GM19463 (cell line): ENCODE data around the gene MCF2L.

Experiments used
- ATAC-seq: cut with Tn5 transposase; IDR thresholded peaks from one replicate; pipeline ENCODE4 v1.9.1; 2021; ENCODE audit warnings: mild to moderate bottlenecking, moderate library complexity; ENCODE audit not compliant: unreplicated experiment

The MCF2L gene

DNA sequence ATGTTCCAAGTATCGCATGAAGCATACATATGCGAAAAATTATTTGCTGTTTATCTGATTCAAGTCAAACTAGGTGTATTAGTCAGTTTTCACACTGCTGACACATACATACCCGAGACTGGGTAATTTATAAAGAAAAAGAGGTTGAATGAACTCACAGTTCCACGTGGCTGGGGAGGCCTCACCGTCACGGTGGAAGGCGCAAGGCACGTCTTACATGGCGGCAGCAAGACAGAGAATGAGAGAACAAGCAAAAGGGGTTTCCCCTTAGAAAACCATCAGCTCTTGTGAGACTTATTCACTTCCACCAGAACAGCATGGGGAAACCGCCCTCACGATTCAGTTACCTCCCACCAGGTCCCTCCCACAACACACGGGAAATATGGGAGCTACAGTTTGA, 176.5 kb downstream of the MCF2L start:
- no peak for ATAC-seq

DNA sequence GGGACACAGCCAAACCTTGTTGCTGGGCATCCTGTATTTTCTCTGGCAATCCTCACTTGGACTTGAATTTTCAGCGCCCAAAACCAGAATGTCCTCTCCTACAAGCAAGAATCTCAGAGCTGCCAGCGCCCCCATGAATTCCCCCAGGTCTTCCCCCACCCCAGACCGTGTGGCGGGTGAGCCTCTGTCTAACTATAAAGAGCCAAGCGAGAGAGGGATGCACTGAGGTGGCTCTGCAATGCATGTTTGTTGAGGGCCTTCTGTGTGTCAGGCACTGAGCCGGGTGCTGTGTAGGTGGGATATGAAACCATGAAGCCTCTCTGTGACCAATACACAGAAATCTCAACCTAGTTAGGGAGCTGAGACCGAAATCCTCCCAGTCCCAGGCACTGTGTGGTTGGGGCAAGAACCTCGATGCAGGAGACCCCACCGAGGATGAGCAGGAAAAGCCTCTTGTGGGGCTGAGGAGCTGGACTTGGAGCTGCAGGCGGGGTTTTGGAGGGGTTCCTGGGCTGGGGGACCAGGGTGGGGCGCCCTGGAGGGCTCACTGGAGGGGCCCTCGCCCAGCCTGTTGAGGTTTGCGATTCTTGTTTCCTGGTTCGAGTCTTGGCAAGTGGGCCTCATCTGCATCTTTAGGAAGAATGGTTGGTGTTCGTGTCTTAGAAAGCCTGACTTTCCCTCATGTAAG, 177.0 kb downstream of the MCF2L start:
- no peak for ATAC-seq

DNA sequence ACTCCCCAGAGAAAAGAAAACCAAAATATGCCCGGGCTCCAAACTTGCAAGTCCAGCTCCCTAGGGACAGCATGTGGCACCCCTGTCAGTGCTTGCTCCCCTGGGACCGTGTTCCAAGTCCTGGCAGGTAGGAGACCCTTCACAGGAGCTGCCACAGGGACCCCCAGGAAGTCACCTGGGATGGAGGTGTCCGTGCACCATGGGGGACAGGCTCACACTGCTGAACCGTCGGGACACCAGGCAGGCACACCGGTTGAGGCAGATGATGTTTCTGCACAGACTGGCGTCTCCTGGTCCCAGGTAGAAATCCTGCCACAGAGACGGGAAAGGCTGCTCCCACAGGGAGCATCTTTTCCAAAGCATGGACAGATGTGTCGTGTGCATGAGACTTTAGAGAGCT, 177.7 kb downstream of the MCF2L start:
- no peak for ATAC-seq

DNA sequence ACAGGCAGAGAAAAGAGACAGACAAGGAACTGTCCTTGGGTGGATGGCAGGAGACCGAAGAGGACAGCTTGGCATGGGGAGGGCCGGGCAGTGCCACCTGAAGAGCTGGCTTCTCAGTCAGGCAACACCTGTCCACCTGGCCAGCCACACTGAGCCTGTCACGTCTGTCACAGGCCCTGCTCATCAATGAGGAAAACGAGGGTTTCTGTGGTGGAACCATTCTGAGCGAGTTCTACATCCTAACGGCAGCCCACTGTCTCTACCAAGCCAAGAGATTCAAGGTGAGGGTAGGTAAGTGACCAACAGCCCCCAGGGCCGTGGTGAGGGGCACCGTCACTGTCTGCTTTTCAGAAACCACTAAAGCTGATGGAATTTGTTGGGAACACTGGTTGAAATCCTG, 178.2 kb downstream of the MCF2L start:
- ATAC-seq, result no peak

DNA sequence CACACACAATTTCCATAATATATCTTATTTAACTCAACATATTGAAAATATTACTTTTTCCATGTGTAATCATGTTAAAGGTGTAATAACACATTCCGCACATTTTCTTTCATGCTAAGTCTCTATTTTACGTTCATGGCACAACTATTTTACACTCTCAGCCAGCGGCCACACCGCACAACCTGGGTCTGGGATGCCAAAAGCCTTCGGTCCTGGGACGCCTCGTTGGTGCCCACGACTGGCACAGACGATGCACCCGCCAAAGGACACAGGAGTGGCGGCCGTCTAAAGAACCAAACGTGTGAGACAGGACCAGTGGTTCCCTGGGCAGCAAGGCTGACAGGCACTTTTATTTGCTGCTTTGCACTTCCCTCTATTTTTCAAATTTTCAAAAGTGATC, 179.4 kb downstream of the MCF2L start:
- ATAC-seq, result no peak

DNA sequence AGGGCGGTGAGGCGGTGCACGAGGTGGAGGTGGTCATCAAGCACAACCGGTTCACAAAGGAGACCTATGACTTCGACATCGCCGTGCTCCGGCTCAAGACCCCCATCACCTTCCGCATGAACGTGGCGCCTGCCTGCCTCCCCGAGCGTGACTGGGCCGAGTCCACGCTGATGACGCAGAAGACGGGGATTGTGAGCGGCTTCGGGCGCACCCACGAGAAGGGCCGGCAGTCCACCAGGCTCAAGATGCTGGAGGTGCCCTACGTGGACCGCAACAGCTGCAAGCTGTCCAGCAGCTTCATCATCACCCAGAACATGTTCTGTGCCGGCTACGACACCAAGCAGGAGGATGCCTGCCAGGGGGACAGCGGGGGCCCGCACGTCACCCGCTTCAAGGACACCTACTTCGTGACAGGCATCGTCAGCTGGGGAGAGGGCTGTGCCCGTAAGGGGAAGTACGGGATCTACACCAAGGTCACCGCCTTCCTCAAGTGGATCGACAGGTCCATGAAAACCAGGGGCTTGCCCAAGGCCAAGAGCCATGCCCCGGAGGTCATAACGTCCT, 180.0 kb downstream of the MCF2L start:
- ATAC-seq, result no peak
